ENCODE measurements around the gene R3HDM2. TPM values are rescaled to one million over a fixed set of nuclear protein-coding genes. Genes with fewer than 3 reads are reported as not detected.

R3HDM2 gene
- total and polyA plus RNA-seq, 2 donors from 2014 or later = 16.5 to 67.3 TPM

DNA sequence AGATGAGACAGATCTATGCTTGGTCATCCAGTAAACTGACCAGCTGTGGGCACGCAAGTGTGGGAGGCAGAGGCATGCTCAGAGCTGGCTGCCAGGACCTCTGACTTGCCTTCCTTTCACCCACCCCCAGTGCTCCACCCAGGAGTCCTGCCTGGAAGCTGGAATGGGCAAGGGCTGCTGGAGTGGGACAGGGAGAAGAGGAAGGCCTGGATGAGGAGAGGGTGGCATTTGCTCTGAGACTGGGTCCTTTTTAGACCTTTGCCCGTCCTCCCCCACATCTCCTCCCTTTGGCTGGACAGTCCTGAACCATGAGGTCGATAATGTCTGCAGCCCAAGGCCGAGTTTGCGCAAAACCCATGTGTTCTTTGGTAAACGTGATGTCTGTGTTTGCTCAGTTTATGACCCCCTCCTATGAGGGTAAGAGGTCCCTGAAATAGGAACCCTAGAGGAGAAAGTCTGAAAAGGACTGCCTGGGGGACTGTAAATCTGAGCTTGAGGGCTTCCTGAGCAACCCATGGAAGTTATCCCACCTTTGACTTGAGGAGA is 20.5 kb upstream of the R3HDM2 start:
- intact Hi-C loops (cut with DNase I) = loop anchor here (10.0 kb wide), 1 partner anchor 187 kb away; no protein-coding TSS in a partner anchor

DNA sequence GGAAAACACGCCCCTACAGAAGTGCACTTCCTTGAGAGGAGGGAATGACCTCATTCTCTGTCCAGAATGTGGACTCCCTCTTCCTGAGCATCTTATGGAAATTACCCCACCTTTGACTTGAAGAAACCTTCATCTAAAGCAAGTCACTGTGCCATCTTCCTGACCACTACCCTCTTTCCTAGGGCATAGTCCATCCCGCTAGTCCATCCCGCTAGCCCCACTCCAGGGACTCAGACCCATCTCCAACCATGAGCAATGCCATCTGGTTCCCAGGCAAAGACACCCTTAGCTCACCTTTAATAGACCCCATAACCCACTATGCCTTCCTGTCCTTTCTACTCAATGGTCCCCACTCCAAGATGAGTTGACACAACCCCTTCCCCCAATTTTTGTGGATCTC is 19.2 kb upstream of the R3HDM2 start:
- intact Hi-C loops (cut with DNase I) = loop anchor here (10.0 kb wide), 1 partner anchor 185 kb away; no protein-coding TSS in a partner anchor
- TF ChIP-seq, protein P1, sequence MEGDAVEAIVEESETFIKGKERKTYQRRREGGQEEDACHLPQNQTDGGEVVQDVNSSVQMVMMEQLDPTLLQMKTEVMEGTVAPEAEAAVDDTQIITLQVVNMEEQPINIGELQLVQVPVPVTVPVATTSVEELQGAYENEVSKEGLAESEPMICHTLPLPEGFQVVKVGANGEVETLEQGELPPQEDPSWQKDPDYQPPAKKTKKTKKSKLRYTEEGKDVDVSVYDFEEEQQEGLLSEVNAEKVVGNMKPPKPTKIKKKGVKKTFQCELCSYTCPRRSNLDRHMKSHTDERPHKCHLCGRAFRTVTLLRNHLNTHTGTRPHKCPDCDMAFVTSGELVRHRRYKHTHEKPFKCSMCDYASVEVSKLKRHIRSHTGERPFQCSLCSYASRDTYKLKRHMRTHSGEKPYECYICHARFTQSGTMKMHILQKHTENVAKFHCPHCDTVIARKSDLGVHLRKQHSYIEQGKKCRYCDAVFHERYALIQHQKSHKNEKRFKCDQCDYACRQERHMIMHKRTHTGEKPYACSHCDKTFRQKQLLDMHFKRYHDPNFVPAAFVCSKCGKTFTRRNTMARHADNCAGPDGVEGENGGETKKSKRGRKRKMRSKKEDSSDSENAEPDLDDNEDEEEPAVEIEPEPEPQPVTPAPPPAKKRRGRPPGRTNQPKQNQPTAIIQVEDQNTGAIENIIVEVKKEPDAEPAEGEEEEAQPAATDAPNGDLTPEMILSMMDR (IDR thresholded peaks at IDR 0.05; ENCODE audit: borderline replicate concordance, extremely low read depth, insufficient read depth) = no peak
- Histone ChIP-seq H3K9me3 (ENCODE audit: control insufficient read depth in 2 of 3, insufficient read depth in 1 of 3, low read length in 3 of 3) (no peaks in the 10 kb centered on the region), H3K4me1 (ENCODE audit: control insufficient read depth in 2 of 3, insufficient read depth in 2 of 3, low read depth in 1 of 3, low read length in 3 of 3) (peaks cover 0 to 3% (median 0%) of the 10 kb centered on the region in 3 donors), H3K27me3 (ENCODE audit: control insufficient read depth, insufficient read depth, low read length) (no peaks in the 10 kb centered on the region), H3K4me3 (ENCODE audit: low read length in 3 of 3) (no peak overlapping the region), H3K9ac (ENCODE audit: low read length in 3 of 3) (no peak overlapping the region), H3K27ac (ENCODE audit: low read depth in 2 of 2, low read length in 2 of 2) (no peak overlapping the region), H3K36me3 (ENCODE audit: control insufficient read depth in 2 of 3, insufficient read depth in 3 of 3, low read length in 3 of 3) (no peaks in the 10 kb centered on the region)
- FAIRE-seq = no peak
- DNase-seq = no peak

More for the DNA sequence above, 20.5 kb upstream of the R3HDM2 start:
- H3K4me3 ChIP-seq (ENCODE audit: low read length in 3 of 3) = no peak overlapping the region
- H3K9me3 ChIP-seq (ENCODE audit: control insufficient read depth in 2 of 3, insufficient read depth in 1 of 3, low read length in 3 of 3) = no peaks in the 10 kb centered on the region
- no peak overlapping the region for H3K27ac ChIP-seq (ENCODE audit: low read depth in 2 of 2, low read length in 2 of 2)
- DNase-seq (no peak), FAIRE-seq (no peak)
- TF ChIP-seq, protein P1 (IDR thresholded peaks at IDR 0.05; ENCODE audit: borderline replicate concordance, extremely low read depth, insufficient read depth) = no peak
- no peaks in the 10 kb centered on the region for H3K27me3 ChIP-seq (ENCODE audit: control insufficient read depth, insufficient read depth, low read length)
- no peak overlapping the region for H3K9ac ChIP-seq (ENCODE audit: low read length in 3 of 3)
- no peaks in the 10 kb centered on the region for H3K36me3 ChIP-seq (ENCODE audit: control insufficient read depth in 2 of 3, insufficient read depth in 3 of 3, low read length in 3 of 3)
- peaks cover 0 to 4% (median 3%) of the 10 kb centered on the region in 3 donors for H3K4me1 ChIP-seq (ENCODE audit: control insufficient read depth in 2 of 3, insufficient read depth in 2 of 3, low read depth in 1 of 3, low read length in 3 of 3)

DNA sequence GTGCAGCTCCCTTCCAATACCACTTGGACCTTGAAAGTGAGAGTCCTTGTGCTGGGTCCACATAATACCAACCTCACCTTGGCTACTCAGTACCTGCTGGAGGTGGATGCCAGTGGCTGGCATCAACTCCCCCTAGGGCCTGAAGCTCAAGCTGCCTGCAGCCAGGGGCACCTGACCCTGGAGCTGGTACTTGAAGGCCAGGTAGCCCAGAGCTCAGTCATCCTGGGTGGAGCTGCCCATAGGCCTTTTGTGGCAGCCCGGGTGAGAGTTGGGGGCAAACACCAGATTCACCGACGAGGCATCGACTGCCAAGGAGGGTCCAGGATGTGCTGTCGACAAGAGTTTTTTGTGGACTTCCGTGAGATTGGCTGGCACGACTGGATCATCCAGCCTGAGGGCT is 18.5 kb upstream of the R3HDM2 start:
- FAIRE-seq = no peak
- no peak for DNase-seq
- Histone ChIP-seq H3K9me3 (ENCODE audit: control insufficient read depth in 2 of 3, insufficient read depth in 1 of 3, low read length in 3 of 3) (no peaks in the 10 kb centered on the region), H3K9ac (ENCODE audit: low read length in 3 of 3) (no peak overlapping the region), H3K27me3 (ENCODE audit: control insufficient read depth, insufficient read depth, low read length) (no peaks in the 10 kb centered on the region), H3K36me3 (ENCODE audit: control insufficient read depth in 2 of 3, insufficient read depth in 3 of 3, low read length in 3 of 3) (no peaks in the 10 kb centered on the region), H3K4me1 (ENCODE audit: control insufficient read depth in 2 of 3, insufficient read depth in 2 of 3, low read depth in 1 of 3, low read length in 3 of 3) (peaks cover 0 to 3% (median 0%) of the 10 kb centered on the region in 3 donors), H3K4me3 (ENCODE audit: low read length in 3 of 3) (no peak overlapping the region), H3K27ac (ENCODE audit: low read depth in 2 of 2, low read length in 2 of 2) (no peak overlapping the region)
- TF ChIP-seq, protein P1 (IDR thresholded peaks at IDR 0.05; ENCODE audit: borderline replicate concordance, extremely low read depth, insufficient read depth) = no peak
- intact Hi-C loops (cut with DNase I) = loop anchor here (5.0 kb wide), 1 partner anchor 142 kb away; no protein-coding TSS in a partner anchor
